GM18526 (cell line): ENCODE data around the gene FBXL17.
A peak's percentile ranks its signal among the peaks of the same experiment; 100 is the strongest.

Source experiments
- POLR2A ChIP-seq: IDR thresholded peaks from 3 replicates; pipeline ENCODE4 v1.6.1; 2011; ENCODE audit not compliant: insufficient read length; ENCODE audit errors: extremely low read depth

FBXL17 gene

DNA sequence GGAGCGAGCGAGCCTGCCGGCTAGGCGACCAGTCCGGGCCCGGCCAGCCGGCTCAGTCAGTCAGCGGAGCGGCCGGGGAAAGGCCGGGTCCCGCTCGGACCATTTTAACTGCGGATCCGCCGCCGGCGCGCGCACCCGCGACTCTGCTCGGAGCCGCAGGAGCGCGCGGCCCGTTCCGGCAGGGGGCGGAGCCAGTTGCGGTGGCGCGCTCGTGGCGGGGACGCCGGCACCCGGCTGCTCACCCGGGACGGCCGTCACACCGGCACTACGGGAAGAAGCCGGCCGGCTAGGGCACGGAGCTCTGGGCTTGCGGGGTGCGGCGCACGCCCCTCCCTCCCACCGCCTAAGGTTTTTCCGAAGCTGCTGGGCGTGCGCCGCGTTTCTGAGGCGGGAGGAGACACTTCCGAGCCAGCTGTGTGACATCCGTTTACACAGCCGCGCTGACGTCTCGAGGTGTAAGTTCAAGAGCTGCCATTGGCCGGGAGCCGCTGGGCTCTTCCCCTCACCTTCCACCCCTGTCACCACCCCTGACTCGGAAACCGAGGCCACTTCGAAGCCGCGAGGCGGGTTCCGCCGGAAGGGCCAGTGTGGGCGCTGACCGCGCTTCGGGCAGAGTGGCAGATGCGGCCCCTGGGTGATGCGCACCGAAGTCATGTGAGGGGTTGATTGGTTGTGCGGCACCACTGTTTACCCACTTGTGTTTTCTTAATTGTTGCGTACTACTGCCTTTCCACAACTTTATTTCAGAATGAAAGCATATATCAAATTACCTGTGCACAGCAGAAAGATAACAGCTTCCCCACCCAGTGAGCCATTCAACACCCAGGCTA is at the start of gene FBXL17:
FBXL17 (minus strand) TSS at position 145 of the 830 bp plus-strand sequence.
- TF ChIP-seq POLR2A, result peak; percentile 79

DNA sequence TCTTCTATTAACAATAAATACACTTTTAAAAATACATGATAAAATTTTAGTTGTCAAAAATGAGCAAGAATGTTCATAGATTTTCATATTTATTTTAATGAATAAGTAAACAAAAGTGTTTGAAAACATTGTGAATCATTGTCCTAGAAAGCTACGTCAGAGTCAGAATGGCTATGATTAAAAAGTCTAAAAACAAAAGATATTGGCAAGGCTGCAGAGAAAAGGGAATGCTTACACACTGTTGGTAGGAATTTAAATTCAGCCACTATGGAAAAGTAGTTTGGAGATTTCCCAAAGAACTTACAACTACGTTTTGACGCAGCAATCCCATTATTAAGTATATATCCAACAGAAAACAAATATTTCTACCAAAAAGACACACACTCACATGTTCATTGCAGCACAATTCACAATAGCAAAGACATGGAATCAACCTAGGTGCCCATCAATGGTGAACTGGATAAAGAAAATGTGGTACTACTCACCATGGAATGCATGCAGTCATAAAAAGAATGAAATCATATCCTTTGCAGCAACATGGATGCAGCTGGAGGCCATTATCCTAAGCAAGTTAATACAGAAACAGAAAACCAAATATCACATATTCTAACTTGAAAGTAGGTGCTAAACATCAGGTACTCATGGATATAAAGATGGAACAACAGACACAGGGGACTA is 49.2 kb upstream of the FBXL17 start:
- no peak for TF ChIP-seq POLR2A

DNA sequence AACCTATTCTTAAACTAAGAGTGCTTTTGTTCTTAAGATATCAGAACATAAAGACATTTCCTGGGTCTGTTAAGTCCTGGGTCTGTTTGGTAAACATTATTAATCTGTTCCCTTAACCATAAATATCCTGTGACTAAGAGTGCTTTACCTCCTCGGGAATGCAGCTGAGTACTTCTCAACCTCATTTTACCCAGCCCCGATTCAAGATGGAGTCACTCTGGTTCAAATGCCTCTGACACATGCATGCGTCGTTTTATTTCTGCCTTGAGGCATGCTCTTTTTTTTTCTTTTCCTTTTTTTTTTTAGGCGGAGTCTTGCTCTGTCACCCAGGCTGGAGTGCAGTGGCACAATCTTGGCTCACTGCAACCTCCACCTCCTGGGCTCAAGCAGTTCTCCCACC is 39.8 kb upstream of the FBXL17 start:
- TF ChIP-seq POLR2A, result no peak

DNA sequence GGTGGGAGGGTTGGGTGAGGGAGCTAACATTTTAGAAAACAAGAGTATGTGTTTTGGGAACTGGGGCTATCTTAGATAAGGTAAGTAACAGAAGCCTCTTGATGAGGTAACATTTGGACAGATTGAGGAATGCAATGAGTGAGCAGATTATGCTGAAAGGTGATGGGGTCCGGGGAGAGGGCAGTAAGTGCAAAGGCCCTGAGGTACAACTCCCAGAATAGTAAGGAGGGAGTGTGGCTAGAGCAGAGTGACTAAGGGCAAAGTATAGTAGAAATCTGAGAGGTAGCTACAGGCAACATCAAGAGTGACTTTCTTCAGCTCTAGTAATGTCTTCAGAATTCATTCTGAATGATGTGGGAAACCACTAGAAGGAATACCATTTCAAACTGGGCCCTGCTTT is 38.9 kb upstream of the FBXL17 start:
- no peak for TF ChIP-seq POLR2A

DNA sequence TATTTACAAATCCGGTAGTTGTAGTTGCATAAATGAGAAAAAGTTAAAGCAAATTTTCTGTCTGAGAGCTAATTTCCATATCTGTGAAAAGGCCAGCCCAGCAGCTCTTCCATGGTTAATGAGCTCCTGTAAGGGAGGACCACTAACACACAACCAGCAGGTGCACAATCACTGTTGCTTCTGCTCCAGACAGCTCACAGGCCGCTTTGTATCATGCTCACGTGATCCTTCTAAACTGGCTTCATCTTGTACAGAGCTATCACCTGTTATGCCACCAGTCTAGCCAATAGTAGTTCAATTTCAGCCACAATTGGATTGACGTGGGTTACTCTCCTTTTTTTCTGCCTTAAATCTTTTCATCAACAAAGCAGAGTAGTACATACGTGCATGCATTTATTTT is 38.3 kb upstream of the FBXL17 start:
- TF ChIP-seq POLR2A, result no peak

DNA sequence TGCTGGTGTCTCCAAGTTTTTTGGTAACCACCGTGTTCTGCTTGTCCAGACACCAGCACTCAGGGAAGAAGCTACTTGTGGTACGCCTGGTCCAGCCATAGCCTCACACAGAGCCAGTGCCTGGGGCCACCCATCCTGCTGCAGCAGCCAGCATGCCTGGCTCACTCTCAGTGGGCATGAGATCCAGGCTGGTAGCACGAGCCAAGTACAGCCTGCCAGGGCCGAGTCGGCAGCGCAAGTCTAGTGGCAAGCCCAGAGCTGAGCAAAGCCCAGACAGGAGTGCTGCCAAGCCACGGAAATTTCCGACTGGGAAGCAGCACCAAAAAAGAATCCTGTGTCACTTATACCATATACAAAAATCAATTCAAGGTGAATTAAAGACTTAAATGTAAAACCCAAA is 36.3 kb upstream of the FBXL17 start:
- no peak for TF ChIP-seq POLR2A

DNA sequence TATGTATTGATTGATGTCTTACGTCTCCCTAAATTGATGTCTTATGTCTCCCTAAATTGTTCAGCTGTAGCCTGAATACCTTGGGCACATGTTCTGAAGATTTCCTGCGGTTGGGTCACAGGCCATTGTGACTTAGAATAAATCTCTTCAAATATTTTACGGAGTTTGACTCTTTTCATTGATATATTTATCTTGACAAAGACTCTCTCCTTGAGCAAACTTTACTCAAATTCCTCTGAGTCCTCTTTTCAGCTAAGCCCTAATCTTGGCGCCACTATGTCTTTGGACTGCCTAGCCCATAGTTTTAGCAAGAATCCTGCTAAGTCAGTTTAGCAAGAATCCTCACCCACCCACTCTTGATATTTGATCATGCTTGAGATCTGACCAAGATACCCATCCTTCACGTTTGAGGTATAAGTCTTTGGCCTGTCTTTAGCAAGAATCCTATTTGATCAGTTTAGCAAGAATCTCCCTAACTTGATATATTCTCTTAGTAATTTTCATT is 35.3 kb upstream of the FBXL17 start:
- no peak for TF ChIP-seq POLR2A

DNA sequence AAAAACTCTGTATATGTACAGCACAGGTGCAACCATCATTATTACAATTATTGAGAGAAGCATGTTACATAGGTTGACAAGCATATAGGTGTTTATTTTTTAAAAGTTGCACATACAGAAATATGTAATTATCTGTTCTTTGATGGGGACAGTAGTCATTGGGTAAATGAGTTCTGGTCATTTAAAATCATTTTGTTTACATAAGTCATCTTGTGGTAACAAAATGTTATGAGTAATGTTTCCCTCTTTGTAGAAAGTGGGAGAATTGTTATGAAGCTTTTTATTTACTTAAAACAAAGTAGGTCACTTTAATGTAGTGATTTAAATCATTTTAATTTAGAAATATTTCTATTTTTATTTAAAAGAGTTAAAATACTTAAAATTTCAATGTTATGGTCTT is 33.8 kb upstream of the FBXL17 start:
- no peak for TF ChIP-seq POLR2A

DNA sequence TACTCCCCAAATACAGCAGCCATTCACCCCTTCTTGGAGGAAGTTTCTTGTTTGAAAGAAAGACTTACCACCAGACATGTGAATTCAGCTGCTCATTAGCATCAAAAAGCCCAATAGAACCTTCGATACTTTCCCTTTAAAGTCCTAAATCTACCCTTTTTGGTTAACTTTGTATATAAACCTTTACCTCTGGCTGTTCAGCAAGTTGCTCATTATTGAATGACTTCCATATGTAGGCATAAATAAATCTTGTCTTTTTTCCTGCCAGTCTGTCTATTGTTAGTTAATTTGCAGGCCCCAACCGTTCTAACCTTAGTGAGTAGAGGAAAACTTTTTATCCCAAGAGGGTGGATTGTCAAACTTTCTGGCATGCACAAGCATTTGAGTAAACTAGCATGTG is 27.9 kb upstream of the FBXL17 start:
- no peak for TF ChIP-seq POLR2A

DNA sequence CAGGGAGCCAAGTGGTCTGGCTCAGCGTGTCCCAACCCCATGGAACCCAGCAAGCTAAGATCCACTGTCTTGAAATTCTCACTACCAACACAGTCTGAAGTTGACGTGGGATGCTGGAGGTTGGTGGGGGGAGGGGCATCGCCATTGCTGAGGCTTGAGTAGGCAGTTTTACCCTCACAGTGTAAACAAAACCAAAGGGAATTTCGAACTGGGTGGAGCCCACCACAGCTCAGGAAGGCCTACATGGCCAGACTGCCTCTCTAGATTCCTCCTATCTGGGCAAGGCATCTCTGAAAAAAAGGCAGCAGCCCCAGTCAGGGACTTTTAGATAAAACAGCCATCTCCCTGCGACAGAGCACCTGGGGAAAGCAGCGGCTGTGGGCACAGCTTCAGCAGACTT is 17.1 kb upstream of the FBXL17 start:
- no peak for TF ChIP-seq POLR2A

DNA sequence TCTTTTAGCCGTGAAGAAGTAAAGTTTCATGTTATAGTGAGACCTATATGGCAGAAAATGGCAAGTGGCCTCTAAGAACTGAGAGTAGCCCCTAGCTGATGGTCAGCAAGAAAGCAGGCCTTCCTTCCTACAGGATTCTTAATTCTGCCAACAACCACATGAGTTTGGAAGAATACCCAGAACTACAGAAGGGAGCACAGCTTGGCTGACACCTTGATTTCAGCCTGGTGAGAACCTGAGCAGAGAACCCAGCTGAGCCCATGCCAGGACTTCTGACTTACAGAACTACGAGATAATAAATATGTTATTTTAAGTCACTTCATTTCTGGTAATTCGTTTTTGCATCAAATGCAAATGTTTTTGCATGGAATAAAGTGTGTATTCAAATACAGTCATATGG is 5.9 kb upstream of the FBXL17 start:
- no peak for TF ChIP-seq POLR2A

DNA sequence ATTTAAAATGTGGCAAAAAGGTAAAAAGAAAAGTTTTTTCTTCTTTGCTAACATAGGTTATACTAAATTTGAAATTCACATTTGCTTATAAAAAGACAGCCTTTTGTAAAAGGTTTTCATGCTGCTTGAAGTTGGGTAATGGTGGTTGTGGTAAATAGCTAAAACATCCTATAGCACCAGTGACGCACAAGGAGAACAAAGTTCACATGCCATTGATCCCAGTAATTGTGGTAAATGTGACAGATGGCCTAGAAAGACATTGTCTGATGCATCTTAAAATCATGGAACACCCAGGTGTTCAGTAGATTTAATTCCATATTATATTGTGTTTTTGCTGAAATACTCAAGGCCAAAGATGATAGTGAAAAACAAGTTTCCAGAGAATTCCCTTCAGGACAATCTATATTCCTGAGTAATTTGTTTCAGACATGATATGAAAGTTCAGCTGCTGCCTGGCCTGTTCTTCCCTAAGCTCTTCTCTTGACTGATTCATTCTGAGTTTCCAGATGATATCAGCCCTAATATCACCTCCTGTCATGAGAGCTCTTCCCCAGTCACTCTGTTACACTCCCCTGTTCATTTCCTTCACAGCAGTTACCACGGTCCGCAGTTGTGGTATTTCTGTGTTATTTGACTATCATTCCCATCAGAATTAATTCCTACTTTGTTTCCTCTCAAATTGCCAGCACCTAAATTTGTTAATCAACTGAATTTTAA is 4.6 kb upstream of the FBXL17 start:
- no peak for TF ChIP-seq POLR2A

DNA sequence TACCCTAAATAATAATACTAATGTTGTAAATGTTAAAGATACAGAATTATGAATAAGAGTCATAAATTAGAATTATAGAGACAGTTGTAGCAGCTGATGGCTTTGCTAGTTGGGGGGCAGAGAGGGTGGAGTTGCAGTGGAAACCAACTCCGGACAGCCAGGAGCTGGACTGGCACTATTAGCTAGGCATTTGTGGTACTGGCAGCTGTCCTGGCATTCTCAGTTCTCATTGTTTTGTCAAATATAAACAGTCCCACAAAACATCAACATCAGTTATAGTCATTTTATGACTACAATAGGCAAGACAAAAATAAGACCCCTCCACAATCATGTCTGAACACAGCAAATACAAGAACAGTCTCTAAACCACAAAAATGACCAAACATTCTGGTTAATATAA is 2.8 kb upstream of the FBXL17 start:
- TF ChIP-seq POLR2A, result no peak

DNA sequence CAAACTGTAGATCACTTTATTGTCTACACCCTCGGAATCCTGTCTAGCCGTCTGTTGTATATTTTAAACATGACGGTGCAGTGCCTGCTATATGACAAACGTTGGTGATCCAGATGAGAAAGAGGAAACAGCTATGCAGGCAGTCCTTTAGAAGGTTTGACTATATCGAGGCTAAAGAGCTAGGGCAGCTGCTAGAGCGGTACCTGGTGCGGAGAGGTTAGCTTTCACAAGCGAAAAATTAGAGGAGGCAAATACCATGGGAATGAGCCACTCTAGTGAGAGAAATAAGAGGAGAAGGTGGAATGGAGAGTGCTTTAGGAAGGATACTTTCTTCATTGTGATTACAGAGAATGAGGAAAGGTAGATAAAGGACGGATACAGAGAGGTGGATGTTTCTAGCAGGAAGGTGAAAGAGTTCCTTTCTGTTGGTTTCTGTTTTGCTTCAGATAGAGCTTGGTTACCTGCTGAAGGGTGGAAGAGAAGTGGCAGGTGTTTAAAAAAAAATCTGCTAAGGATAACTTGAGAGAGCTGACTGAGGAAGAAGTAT is 959 bp upstream of the FBXL17 start:
- TF ChIP-seq POLR2A, result no peak

DNA sequence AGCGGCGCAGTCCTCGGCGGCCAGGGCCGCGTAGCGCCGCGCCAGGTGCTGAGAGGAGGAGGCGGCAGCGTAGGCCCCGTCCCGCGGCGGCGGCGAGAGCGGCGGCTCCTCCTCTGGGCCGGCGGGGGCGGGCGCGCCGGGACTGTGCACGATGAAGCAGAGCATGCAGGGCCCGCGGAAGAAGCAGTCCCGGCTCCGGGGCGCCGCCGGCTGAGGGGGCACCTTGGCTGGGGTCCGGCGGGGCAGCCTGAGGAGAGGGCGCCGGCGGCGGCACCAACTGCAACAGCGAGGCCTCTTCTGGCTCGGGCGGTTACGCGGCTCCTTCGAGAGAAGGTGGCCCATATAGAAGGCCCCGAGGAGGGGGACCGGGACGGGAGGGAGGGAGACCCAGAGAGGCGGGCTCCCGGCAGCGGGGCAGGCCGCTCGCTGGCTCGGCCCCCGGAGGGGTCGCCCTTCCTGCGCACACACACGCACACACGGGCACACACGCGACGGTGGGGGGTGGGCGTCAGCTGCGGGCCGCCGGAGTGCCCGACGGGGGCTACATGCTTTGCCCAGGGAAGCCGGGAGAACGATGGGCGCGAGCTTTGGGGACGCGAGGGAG is 446 bp downstream of the FBXL17 start:
- peak; percentile 46 for TF ChIP-seq POLR2A
